Stimulated activated CD8-positive, alpha-beta memory T cell treated with anti-CD3 and anti-CD28 coated beads, Interleukin-7, amount 100 ng/mL, for 4 hours (primary cell): Measurements from ENCODE around the gene EIF4G2.
"Not testable (repeated sequence)": the region's sequence is repeated elsewhere in the genome, so short reads cannot be mapped to it uniquely, and the experiment has no call there.

ENCODE experiments used
- DNase-seq, 2 donors: peaks; one replicate each; pipeline ENCODE4 v3.0.0-alpha.2; 2020; ENCODE audit warnings: low read depth in 2 of 2

EIF4G2 gene

GRCh38 chr11:10808553-10809372, at the start of gene EIF4G2:
TSS of gene EIF4G2 (minus strand) at chr11:10808926.
- DNase-seq: peak; percentile 96 to 98

- DNase-seq: peak; percentile 88 to 95
Measured at GRCh38 chr11:10857709-10858438, 49.1 kb upstream of the EIF4G2 start, which contains the start of gene ZBED5. TSS of gene ZBED5 (minus strand) at chr11:10858053. CDS start at chr11:10854945, 3,108 bp downstream.

GRCh38 chr11:10857459-10857708, 48.7 kb upstream of the EIF4G2 start:
- DNase-seq: no peak

GRCh38 chr11:10856689-10857458, 48.1 kb upstream of the EIF4G2 start:
- no peak for DNase-seq

- DNase-seq: no peak
Measured at GRCh38 chr11:10855295-10855694, 46.6 kb upstream of the EIF4G2 start.

DNA sequence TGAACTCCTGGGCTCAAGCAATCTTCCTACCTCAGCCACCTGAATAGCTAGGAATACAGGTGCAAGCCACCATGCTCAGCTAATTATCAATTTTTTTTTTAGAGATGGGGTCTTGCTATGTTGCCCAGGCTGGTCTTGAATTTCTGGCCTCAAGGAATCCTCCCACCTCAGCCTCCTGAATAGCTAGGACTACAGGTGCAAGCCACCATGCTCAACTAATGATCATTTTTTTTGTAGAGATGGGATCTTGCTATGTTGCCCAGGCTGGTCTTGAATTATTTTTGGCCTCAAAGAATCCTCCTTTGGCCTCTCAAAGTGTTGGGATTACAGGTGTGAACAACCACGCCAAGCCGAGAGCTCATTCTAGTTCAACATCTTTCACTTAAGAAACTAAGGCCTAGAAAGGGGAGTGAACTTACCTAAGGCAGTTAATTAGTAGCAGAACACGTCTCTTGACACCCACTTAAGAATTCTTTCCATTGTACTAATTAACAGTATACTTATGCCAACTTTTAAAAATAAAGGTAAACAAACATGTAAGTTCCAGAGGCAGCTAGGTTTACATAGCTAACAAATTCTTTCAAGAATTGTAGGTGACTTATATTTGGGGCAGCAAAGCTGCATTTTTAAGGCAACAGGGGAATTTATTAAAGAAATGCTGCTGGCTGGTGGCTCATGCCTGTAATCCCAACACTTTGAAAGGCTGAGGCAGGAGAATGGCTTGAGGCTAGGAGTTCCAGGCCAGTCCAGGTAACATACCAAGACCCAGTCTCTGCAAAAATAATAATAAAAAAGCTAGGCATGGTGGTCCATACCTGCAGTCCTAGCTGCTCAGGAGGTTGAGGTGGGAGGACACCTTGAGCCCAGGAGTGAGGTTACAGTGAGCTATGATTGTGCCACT, 39.5 kb upstream of the EIF4G2 start:
- no peak for DNase-seq

DNA sequence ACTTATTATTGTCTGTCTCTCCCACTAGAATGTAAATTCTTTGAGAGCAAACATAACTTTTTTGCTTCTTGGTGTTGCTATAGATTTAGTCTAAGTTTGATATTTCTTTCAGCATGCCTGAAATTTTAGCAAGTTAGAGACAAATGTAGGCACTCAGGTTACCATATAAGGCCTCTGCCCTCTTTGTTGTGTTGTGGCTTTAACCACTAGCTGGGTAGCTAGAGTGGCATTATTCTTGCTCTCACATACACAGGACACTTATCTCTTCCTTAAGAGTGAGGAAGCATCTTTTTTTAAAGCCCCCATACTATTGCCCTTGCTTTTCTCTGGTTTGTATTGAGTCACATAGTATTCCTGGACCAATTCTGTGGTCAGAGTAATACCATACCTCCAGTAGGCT, 37.9 kb upstream of the EIF4G2 start:
- DNase-seq: no peak

- DNase-seq: no peak
Measured at GRCh38 chr11:10845589-10845988, 36.9 kb upstream of the EIF4G2 start.

- DNase-seq: no peak
Measured at GRCh38 chr11:10844796-10845195, 36.1 kb upstream of the EIF4G2 start.

DNA sequence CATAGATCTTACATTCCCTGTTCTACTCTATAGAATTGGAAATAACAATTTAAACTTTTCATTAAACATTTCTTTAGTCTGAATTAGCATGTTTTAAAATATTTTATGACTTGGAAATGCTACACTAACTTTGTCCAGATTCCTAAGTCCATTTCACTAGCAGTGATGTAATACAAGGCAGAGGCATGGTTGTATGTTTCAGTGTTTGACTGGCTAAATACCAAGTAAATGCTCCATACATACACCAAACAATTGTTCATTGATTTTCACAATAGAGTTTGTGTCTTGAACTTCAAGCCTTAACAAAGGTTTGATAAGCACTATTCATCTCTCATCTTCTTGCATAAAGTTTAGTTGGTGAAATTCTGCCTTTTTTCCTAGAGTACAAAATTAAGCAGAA, 35.6 kb upstream of the EIF4G2 start:
- DNase-seq: no peak

- no peak for DNase-seq
Measured at GRCh38 chr11:10838881-10839280, 30.2 kb upstream of the EIF4G2 start.

DNA sequence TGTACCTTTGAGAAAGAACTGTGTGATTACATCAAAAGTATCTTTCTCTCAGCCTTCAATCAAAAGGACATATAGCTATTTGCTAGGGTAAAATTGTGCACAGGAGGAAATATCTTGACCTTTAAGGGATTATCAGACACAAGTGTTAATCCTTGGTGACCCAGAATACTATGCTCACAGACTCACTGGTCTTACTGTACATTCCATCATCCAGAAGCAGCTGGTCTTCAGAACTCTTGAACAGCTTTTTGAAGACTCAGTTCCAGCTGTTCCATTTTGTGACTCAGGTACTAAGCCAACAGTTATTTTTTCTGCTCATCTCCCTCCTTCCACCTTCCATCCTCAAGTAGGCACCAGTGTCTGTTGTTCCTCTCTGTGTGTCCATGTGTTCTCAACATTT, 29.4 kb upstream of the EIF4G2 start:
- no peak for DNase-seq

DNA sequence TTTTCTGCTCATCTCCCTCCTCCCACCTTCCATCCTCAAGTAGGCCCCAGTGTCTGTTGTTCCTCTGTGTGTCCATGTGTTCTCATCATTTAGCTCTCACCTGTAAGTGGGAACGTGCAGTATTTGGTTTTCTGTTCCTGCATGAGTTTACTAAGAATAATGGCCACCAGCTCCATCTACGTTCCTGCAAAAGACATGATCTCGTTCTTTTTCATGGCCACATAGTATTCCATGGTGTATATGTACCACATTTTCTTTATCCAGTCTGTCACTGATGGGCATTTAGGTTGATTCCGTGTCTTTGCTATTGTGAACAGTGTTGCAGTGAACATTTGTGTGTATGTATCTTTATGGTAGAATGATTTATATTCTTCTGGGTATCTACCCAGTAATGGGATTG, 28.2 kb upstream of the EIF4G2 start:
- not testable (repeated sequence) for DNase-seq

DNA sequence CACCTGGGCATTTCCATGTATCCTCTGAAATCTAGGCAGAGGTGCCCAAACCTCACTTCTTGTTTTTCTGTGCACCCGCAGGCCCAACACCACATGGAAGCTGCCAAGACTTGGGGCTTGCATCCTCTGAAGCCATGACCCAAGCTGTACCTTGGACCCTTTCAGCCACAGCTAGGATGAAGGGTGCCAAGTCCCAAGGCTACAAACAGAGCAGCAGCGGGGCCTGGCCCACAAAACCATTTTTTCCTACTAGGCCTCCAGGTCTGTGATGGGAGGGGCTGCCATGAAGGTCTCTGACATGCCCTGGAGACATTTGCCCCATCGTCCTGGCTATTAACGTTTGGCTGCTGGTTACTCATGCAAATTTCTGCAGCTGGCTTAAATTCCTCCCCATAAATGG, 20.4 kb upstream of the EIF4G2 start:
- no peak for DNase-seq

DNA sequence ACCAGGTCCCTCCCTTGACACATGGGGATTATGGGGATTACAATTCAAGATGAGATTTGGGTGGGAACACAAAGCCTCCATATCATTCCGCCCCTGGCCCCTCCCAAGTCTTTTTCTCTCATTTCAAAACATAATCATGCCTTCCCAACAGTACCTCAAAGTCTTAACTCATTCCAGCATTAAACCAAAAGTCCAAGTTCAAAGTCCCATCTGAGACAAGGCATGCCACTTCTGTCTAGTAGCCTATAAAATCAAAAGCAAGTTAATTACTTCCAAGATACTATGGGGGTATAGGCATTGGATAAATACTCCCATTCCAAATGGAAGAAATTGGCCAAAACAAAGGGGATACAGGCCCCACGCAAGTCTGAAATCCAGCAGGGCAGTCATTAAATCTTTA, 19.7 kb upstream of the EIF4G2 start:
- DNase-seq: no peak

- DNase-seq: no peak
Measured at GRCh38 chr11:10824888-10825287, 16.2 kb upstream of the EIF4G2 start.

- no peak for DNase-seq
Measured at GRCh38 chr11:10823152-10823579, 14.4 kb upstream of the EIF4G2 start.

DNA sequence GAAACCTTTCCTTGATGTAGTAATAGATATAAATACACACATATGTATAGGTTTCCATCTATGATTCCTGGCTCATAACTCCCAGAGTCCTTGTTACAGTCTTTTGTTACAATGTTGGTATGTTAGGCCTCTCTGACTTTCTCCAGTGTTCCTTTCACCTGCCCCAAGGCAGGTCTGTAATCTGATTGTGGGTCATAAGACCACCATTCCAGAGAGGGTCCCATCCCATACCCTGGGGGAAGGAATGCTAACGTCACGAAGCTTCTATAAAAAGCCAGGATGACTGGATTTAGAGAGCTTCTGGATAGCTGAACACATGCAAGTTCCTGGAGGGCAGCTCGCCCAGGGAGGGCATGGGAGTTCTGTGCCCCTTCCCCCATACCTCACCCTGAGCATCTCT, 13.8 kb upstream of the EIF4G2 start:
- DNase-seq: not testable (repeated sequence)

DNA sequence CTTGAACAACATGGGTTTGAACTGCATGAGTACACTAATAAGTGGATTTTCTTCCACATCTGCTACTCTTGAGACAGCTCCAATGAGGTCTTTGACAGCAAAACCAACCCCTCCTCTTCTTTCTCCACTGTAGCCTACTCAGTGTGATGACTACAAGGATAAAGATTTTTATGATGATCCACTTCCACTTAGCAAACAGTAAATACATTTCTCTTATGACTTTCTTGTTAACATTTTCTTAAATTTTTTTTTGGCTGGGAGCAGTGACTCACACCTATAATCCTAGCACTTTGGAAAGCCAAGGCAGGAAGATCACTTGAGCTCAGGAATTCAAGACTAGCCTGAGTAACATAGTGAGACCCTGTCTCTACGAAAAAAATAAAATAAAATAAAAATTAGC, 9.9 kb upstream of the EIF4G2 start:
- no peak for DNase-seq

- no peak for DNase-seq
Measured at GRCh38 chr11:10813945-10814344, 5.2 kb upstream of the EIF4G2 start.

DNA sequence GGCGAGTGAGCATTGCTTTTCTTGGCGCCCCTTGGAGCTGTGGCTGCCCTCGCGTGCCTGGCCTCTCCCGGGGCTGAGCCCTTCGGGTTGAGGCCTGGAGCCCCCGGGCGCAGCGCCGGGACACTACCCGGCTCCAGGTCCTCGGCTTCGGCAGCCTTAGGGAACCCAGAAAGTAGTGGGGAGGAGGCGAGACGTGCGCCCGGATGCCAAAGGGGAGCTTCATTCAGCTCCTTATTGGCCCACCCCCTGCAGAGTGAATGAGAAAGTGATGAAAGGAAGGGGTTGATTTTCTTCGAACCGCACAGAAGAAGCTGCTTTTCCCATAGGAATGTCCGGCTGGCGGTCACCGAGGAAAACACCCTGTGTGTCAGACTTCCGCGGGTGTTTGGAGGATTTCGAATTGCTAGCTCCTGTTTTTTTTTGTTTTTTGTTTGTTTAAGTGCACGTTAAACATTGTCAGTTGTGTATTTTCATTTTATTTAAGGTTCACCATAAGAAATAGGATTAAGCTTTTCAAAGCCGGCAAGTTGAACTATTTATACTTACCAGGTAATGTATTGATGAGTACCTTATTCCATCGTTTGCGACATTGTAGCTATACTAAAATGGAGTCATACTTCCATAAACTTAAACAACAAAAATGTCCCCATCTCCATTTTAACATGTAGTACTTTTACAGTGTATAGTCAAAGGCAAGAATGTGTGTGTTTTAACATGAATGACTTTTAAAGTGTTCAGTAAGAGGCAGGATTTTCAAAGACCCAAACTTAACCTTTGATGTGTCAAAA, 841 bp upstream of the EIF4G2 start:
- DNase-seq: no peak
